Duodenal mucosa (tissue), 2 donors: ENCODE results near the gene ETS2.

Experiments
- H3K27ac ChIP-seq: one replicate; pipeline ENCODE4 v1.7.0; 2013; ENCODE audit warnings: low read depth, low read length
- H3K27me3 ChIP-seq, 2 donors: one replicate each; pipeline ENCODE4 v1.7.0; 2013; ENCODE audit warnings: low read length in 2 of 2, control low read depth in 1 of 2; ENCODE audit not compliant: insufficient read depth in 2 of 2, control insufficient read depth in 1 of 2
- H3K36me3 ChIP-seq, 2 donors: one replicate each; pipeline ENCODE4 v1.7.0; 2013; ENCODE audit warnings: low read length in 2 of 2, control low read depth in 1 of 2; ENCODE audit not compliant: insufficient read depth in 2 of 2, control insufficient read depth in 1 of 2
- H3K4me1 ChIP-seq, 2 donors: one replicate each; pipeline ENCODE4 v1.7.0; 2013; ENCODE audit warnings: low read length in 2 of 2, control low read depth in 1 of 2; ENCODE audit not compliant: insufficient read depth in 2 of 2, control insufficient read depth in 1 of 2
- H3K4me3 ChIP-seq, 2 donors: one replicate each; pipeline ENCODE4 v1.7.0; 2013; ENCODE audit warnings: low read length in 2 of 2, low read depth in 1 of 2
- H3K9ac ChIP-seq, 2 donors: one replicate each; pipeline ENCODE4 v1.7.0; 2013; ENCODE audit warnings: low read length in 2 of 2, low read depth in 1 of 2
- H3K9me3 ChIP-seq, 2 donors: one replicate each; pipeline ENCODE4 v1.7.0; 2013; ENCODE audit warnings: low read length in 2 of 2, control low read depth in 1 of 2; ENCODE audit not compliant: control insufficient read depth in 1 of 2

The ETS2 gene

DNA sequence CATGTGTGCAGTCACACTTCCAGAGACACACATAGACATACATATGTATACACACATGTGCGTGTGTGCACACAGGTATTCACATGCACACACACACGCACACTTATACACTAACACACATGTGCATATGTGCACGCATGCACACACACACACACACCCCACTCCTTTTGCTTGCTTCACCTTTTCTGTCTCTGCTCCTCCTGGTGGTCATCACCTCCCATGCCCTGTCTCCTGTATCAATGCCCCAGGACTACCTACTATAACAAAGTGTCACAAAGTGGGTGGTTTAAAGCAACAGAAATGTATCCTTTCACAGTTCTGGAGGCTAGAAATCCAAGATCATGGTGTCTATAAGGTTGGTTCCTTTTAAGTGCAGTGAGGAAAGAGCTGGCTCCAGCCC, 27.4 kb downstream of the ETS2 start:
- Histone ChIP-seq H3K27me3 (no peaks in the 10 kb centered on the region), H3K4me3 (no peak overlapping the region), H3K27ac (no peak overlapping the region), H3K36me3 (no peaks in the 10 kb centered on the region), H3K9ac (no peak overlapping the region), H3K4me1 (peaks cover 4 to 9% of the 10 kb centered on the region in 2 donors), H3K9me3 (no peaks in the 10 kb centered on the region)

GRCh38 chr21:38834725-38835124, 29.0 kb downstream of the ETS2 start:
- H3K27ac ChIP-seq, result no peak overlapping the region
- no peak overlapping the region for H3K9ac ChIP-seq
- H3K36me3 ChIP-seq, result no peaks in the 10 kb centered on the region
- peaks cover 4 to 9% of the 10 kb centered on the region in 2 donors for H3K4me1 ChIP-seq
- no peaks in the 10 kb centered on the region for H3K27me3 ChIP-seq
- no peaks in the 10 kb centered on the region for H3K9me3 ChIP-seq
- H3K4me3 ChIP-seq, result no peak overlapping the region

DNA sequence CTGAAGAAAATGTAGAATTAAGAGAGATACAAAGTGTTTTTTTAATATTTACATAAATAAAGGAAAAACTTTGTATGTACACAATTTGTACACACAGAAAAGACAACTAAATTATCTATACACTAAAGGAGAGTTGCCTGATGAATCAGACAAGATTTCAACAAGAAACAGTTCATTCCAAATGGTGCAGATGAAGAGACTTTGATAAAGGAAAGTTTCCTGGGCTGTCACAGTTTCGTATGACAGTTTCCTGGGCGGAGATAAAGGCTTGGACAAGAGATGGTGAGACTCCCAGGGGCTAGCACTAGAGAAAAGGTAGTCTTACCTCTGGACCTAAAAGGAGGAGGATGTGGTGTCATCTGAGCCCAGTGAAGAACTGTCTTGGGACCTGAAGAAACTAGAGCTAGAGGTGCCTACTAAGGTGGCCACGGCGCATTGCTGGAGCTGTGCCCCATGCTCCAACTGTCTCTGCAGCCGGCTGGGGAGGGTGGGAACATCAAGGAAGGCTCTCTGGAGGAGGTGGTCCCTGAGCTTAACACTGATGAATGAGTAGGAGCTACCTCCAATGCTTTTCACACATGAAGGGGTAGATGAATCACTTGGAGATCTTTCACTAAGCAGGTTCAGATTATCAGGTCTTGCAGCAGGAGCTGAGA, 32.2 kb downstream of the ETS2 start:
- Histone ChIP-seq H3K27me3 (no peaks in the 10 kb centered on the region), H3K9ac (no peak overlapping the region), H3K27ac (no peak overlapping the region), H3K4me3 (no peak overlapping the region), H3K9me3 (no peaks in the 10 kb centered on the region), H3K36me3 (no peaks in the 10 kb centered on the region), H3K4me1 (no peaks in the 10 kb centered on the region)

DNA sequence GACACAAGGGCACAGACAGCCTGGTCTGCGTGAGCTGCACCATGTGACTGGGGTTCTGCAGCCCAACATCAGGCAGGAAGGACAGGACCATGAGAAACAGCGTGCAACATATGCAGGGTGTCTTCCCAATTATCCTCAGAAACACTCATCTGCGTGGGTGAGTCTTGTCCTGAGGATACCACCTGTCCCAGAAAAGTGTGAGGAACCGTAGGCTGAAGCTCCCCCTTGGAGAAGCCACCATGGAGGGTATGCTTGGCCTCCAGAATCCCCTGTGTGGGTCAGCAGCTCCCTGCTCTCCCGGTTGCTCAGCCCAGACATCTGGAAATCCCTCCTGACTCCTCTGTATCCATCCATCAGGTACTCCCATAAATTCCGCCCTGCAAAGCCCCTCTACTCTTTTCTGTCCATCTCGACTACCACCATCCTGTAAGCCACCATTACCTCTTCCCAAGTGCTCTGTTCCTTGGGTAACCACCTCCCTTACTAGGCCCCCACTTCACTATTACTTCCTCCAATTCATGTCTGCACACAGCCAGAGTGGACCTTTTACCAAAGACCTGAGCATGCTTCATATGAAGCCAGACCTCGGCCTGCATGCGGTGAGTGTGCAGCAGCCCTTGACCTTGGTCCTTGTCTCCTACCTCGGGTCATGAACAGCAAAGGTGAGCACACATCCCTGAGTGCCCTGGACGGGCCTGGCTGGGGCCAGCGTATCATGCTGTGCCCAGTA, 33.0 kb downstream of the ETS2 start:
- no peaks in the 10 kb centered on the region for H3K36me3 ChIP-seq
- no peak overlapping the region for H3K27ac ChIP-seq

GRCh38 chr21:38839328-38840286, 33.9 kb downstream of the ETS2 start:
- H3K9me3 ChIP-seq, result no peaks in the 10 kb centered on the region
- H3K9ac ChIP-seq, result no peak overlapping the region
- H3K27me3 ChIP-seq, result no peaks in the 10 kb centered on the region
- no peak overlapping the region for H3K4me3 ChIP-seq
- no peaks in the 10 kb centered on the region for H3K4me1 ChIP-seq
- no peak overlapping the region for H3K27ac ChIP-seq
- H3K36me3 ChIP-seq, result no peaks in the 10 kb centered on the region

More for the DNA sequence above, 33.0 kb downstream of the ETS2 start:
- H3K4me1 ChIP-seq, result no peaks in the 10 kb centered on the region
- no peak overlapping the region for H3K9ac ChIP-seq
- no peaks in the 10 kb centered on the region for H3K9me3 ChIP-seq
- no peaks in the 10 kb centered on the region for H3K27me3 ChIP-seq
- no peak overlapping the region for H3K4me3 ChIP-seq

DNA sequence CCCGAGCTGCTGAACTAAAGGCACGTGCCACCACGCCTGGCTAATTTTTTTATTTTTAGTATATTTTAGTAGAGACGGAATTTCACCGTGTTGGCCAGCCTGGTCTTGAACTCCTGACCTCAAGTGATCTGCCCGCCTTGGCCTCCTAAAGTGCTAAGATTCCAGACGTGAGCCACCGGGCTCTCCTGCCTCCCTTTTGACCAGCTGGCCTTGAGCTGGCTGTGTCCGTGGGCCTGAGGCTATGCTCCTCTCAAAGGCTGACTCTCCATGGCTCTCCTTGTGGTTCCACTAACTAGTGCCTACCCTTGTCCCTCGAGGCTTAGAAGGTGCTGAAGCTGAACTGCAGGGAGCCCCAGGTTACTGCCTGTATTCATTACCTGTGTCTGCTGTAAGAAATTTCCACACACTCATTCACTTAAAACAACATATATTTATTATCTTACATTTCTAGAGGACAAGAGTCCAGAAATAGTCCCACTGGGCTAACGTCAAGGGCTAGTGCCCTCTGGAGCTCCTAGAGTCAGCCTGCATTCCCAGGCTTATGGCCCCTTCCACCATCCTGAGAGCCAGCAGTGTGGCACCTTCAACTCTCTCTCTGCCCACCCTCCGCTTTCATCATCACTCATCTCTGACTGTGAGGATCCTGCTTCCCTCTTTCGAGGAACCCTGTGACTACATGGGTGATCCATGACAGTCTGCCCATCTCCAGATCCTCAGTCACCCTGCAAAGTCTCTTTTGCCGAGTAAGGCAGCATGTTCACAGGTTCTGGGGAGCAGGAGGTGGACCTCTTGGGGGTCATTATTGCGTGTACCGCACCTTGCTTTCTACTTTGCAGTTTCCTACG, 34.9 kb downstream of the ETS2 start:
- H3K4me1 ChIP-seq, result no peaks in the 10 kb centered on the region
- H3K4me3 ChIP-seq, result no peak overlapping the region
- H3K36me3 ChIP-seq, result no peaks in the 10 kb centered on the region
- H3K27ac ChIP-seq, result no peak overlapping the region
- no peak overlapping the region for H3K9ac ChIP-seq
- H3K27me3 ChIP-seq, result no peaks in the 10 kb centered on the region
- H3K9me3 ChIP-seq, result no peaks in the 10 kb centered on the region

- H3K4me1 ChIP-seq, result no peaks in the 10 kb centered on the region
- H3K9ac ChIP-seq, result no peak overlapping the region
- no peaks in the 10 kb centered on the region for H3K36me3 ChIP-seq
- H3K27ac ChIP-seq, result no peak overlapping the region
- H3K9me3 ChIP-seq, result no peaks in the 10 kb centered on the region
- no peaks in the 10 kb centered on the region for H3K27me3 ChIP-seq
- no peak overlapping the region for H3K4me3 ChIP-seq
Measured at GRCh38 chr21:38841472-38841871, 35.7 kb downstream of the ETS2 start.

DNA sequence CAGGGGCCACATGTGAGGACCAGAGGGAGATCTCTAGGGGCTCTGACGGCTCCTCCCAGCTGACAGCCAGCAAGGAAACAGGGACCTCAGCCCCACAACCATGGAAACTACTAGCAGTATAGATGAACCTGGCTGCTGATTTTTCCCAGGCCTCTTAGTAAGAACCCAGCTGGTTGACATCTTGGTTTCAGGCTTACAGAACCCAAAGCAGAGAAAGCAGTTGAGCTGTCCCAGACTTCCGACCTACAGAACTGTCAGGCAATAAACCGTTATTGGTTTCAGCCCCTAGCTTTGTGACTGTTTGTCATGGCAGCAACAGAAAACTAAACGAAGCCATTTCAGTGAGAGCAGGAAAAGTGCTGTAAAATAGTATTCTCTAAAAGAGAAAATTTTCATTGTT, 36.4 kb downstream of the ETS2 start:
- no peak overlapping the region for H3K27ac ChIP-seq
- no peaks in the 10 kb centered on the region for H3K27me3 ChIP-seq
- no peaks in the 10 kb centered on the region for H3K4me1 ChIP-seq
- no peaks in the 10 kb centered on the region for H3K9me3 ChIP-seq
- no peaks in the 10 kb centered on the region for H3K36me3 ChIP-seq
- H3K4me3 ChIP-seq, result no peak overlapping the region
- H3K9ac ChIP-seq, result no peak overlapping the region

- H3K27me3 ChIP-seq, result no peaks in the 10 kb centered on the region
- H3K36me3 ChIP-seq, result no peaks in the 10 kb centered on the region
- no peaks in the 10 kb centered on the region for H3K9me3 ChIP-seq
- H3K4me1 ChIP-seq, result no peaks in the 10 kb centered on the region
- H3K27ac ChIP-seq, result no peak overlapping the region
- H3K4me3 ChIP-seq, result no peak overlapping the region
- H3K9ac ChIP-seq, result no peak overlapping the region
Measured at GRCh38 chr21:38843379-38843778, 37.6 kb downstream of the ETS2 start.
